H9 (cell line): ENCODE results near the gene ATXN1L. TPM values are rescaled to one million over a fixed set of nuclear protein-coding genes. Genes with fewer than 3 reads are reported as not detected.

Experiments
- DNase-seq: peaks from one replicate; pipeline ENCODE4 v3.0.0-alpha.2; 2017
- H2AFZ ChIP-seq: one replicate; pipeline ENCODE4 v1.6.1; 2013; ENCODE audit warnings: mild to moderate bottlenecking, low read length, control low read depth, moderate library complexity
- H2AK5ac ChIP-seq: 2 replicates; pipeline ENCODE4 v1.6.1; 2013; ENCODE audit warnings: low read length, control low read depth, mixed read lengths; ENCODE audit not compliant: insufficient read length
- H2BK120ac ChIP-seq: one replicate; pipeline ENCODE4 v1.6.1; 2013; ENCODE audit warnings: low read depth, mild to moderate bottlenecking, low read length, control low read depth, inconsistent platforms; ENCODE audit not compliant: poor library complexity, severe bottlenecking
- H2BK12ac ChIP-seq: 2 replicates; pipeline ENCODE4 v1.6.1; 2013; ENCODE audit warnings: low read length, control low read depth, mixed read lengths, low read depth; ENCODE audit not compliant: insufficient read length
- H2BK15ac ChIP-seq: 2 replicates; pipeline ENCODE4 v1.6.1; 2013; ENCODE audit warnings: low read depth, low read length, control low read depth
- H2BK20ac ChIP-seq: one replicate; pipeline ENCODE4 v1.6.1; 2013; ENCODE audit warnings: low read depth, mild to moderate bottlenecking, low read length, control low read depth, inconsistent platforms; ENCODE audit not compliant: poor library complexity, severe bottlenecking
- H2BK5ac ChIP-seq: 2 replicates; pipeline ENCODE4 v1.6.1; 2013; ENCODE audit warnings: low read length, control low read depth, mixed read lengths; ENCODE audit not compliant: insufficient read length
- H3K14ac ChIP-seq: 2 replicates; pipeline ENCODE4 v1.6.1; 2013; ENCODE audit warnings: low read length, control low read depth; ENCODE audit not compliant: insufficient read depth
- H3K18ac ChIP-seq: 2 replicates; pipeline ENCODE4 v1.6.1; 2013; ENCODE audit warnings: low read depth, mild to moderate bottlenecking, mixed read lengths, low read length, control low read depth; ENCODE audit not compliant: insufficient read length
- H3K23ac ChIP-seq: 2 replicates; pipeline ENCODE4 v1.6.1; 2013; ENCODE audit warnings: low read length, control low read depth, mixed read lengths, low read depth; ENCODE audit not compliant: insufficient read length
- H3K23me2 ChIP-seq: 2 replicates; pipeline ENCODE4 v1.6.1; 2013; ENCODE audit warnings: low read depth, mild to moderate bottlenecking, mixed read lengths, low read length, control low read depth; ENCODE audit not compliant: insufficient read length, poor library complexity, severe bottlenecking
- H3K27ac ChIP-seq: 2 replicates; pipeline ENCODE4 v1.5.1; 2013; ENCODE audit warnings: low read length, control low read depth, mixed read lengths, low read depth; ENCODE audit not compliant: insufficient read length
- H3K27me3 ChIP-seq: 2 replicates; pipeline ENCODE4 v1.6.1; 2013; ENCODE audit warnings: low read length, control low read depth, inconsistent platforms; ENCODE audit not compliant: insufficient read depth
- H3K4ac ChIP-seq: 2 replicates; pipeline ENCODE4 v1.6.1; 2013; ENCODE audit warnings: low read depth, mild to moderate bottlenecking, control low read depth, inconsistent platforms, low read length, moderate library complexity
- H3K4me1 ChIP-seq: 2 replicates; pipeline ENCODE4 v1.6.1; 2013; ENCODE audit warnings: low read length, control low read depth, inconsistent platforms; ENCODE audit not compliant: insufficient read depth
- H3K4me2 ChIP-seq: 2 replicates; pipeline ENCODE4 v1.6.1; 2013; ENCODE audit warnings: low read length, control low read depth, mixed read lengths; ENCODE audit not compliant: insufficient read length, insufficient read depth
- H3K56ac ChIP-seq: 2 replicates; pipeline ENCODE4 v1.6.1; 2013; ENCODE audit warnings: low read depth, mild to moderate bottlenecking, mixed read lengths, low read length, control low read depth; ENCODE audit not compliant: insufficient read length
- H3K79me1 ChIP-seq: 2 replicates; pipeline ENCODE4 v1.6.1; 2013; ENCODE audit warnings: low read depth, mild to moderate bottlenecking, moderate library complexity, low read length, control low read depth, inconsistent platforms; ENCODE audit not compliant: insufficient read depth, poor library complexity, severe bottlenecking
- H3K79me2 ChIP-seq: 2 replicates; pipeline ENCODE4 v1.6.1; 2013; ENCODE audit warnings: low read length, control low read depth, inconsistent platforms; ENCODE audit not compliant: insufficient read depth
- H3K9ac ChIP-seq: 2 replicates; pipeline ENCODE4 v1.6.1; 2013; ENCODE audit warnings: low read length, control low read depth, mixed read lengths; ENCODE audit not compliant: insufficient read length; ENCODE audit errors: extremely low read depth
- H3K9me3 ChIP-seq: one replicate; pipeline ENCODE4 v1.6.1; 2013; ENCODE audit warnings: low read depth, low read length, inconsistent platforms; ENCODE audit not compliant: control insufficient read depth
- H3T11ph ChIP-seq: one replicate; pipeline ENCODE4 v1.6.1; 2013; ENCODE audit warnings: mild to moderate bottlenecking, low read length, control low read depth, inconsistent platforms
- H4K20me1 ChIP-seq: one replicate; pipeline ENCODE4 v1.6.1; 2013; ENCODE audit not compliant: control insufficient read depth, insufficient read length, insufficient read depth
- H4K5ac ChIP-seq: 2 replicates; pipeline ENCODE4 v1.6.1; 2013; ENCODE audit warnings: low read depth, mild to moderate bottlenecking, mixed read lengths, low read length, control low read depth; ENCODE audit not compliant: insufficient read length
- H4K8ac ChIP-seq: replicated peaks from 2 replicates; pipeline ENCODE4 v1.6.1; 2013; ENCODE audit warnings: low read length, control low read depth, mixed read lengths, low read depth; ENCODE audit not compliant: insufficient read length
- H4K91ac ChIP-seq: 2 replicates; pipeline ENCODE4 v1.6.1; 2013; ENCODE audit warnings: low read depth, mild to moderate bottlenecking, moderate library complexity, mixed read lengths, low read length, control low read depth; ENCODE audit not compliant: insufficient read length
- H3K27ac Mint-ChIP-seq, 3 experiments: 2 replicates in 2 of 3; 3 replicates in 1 of 3; pipeline ENCODE4 v1.8.0; 2020 to 2021; ENCODE audit warnings: mixed read lengths in 3 of 3, mild to moderate bottlenecking in 1 of 3, moderate library complexity in 1 of 3
- H3K27me3 Mint-ChIP-seq: 2 replicates; pipeline ENCODE4 v1.8.0; 2021; ENCODE audit warnings: low read depth, mild to moderate bottlenecking, moderate library complexity, mixed read lengths
- H3K36me3 Mint-ChIP-seq, 3 experiments: 2 replicates in 2 of 3; 3 replicates in 1 of 3; pipeline ENCODE4 v1.8.0; 2020 to 2021; ENCODE audit warnings: low read depth in 3 of 3, mixed read lengths in 3 of 3; ENCODE audit not compliant: insufficient read depth in 1 of 3
- H3K4me1 Mint-ChIP-seq, 2 experiments: 2 replicates each; pipeline ENCODE4 v1.8.0; 2020; ENCODE audit warnings: mixed read lengths in 2 of 2
- H3K4me3 Mint-ChIP-seq, 2 experiments: 2 replicates in 1 of 2; 3 replicates in 1 of 2; pipeline ENCODE4 v1.8.0; 2020 to 2021; ENCODE audit warnings: mild to moderate bottlenecking in 2 of 2, mixed read lengths in 2 of 2, moderate library complexity in 1 of 2
- H3K9me3 Mint-ChIP-seq, 2 experiments: 2 replicates in 1 of 2; 3 replicates in 1 of 2; pipeline ENCODE4 v1.8.0; 2020; ENCODE audit warnings: mild to moderate bottlenecking in 2 of 2, mixed read lengths in 2 of 2, moderate library complexity in 1 of 2
- CTCF ChIP-seq: fragments of 200-600 bp; sonication (generic); conservative IDR thresholded peaks from 3 replicates; pipeline ENCODE4 v1.8.0; 2021; ENCODE audit warnings: antibody characterized with exemption, mild to moderate bottlenecking
- WGBS: extraction: QIAGEN DNeasy Blood & Tissue Kit; methylation state at CpG from one replicate; pipeline ENCODE4 v1.1.7; 2013; ENCODE audit warnings: missing lambda C conversion rate, low lambda C conversion rate, mixed read lengths; ENCODE audit not compliant: insufficient read length; ENCODE audit errors: extremely low coverage; 5-methylcytosine and 5-hydroxymethylcytosine counted together
- total RNA-seq: library from RNA; stranded (reverse); gene quantifications from 2 replicates; pipeline ENCODE4 v1.2.1, GENCODE V29; 2021

ATXN1L gene
- total RNA-seq, 1 experiment from 2014 or later = 30.3 TPM

GRCh38 chr16:71873199-71873598 lies 27.4 kb downstream of the ATXN1L start:
- DNase-seq = no peak
- Histone ChIP-seq H4K20me1 (no peaks in the 10 kb centered on the region), H3K23ac (no peak overlapping the region), H3K9me3 (no peaks in the 10 kb centered on the region), H2AK5ac (no peak overlapping the region), H3K4me2 (no peak overlapping the region), H3K79me1 (no peaks in the 10 kb centered on the region), H3K9ac (no peak overlapping the region), H2BK15ac (no peak overlapping the region), H2BK20ac (no peak overlapping the region), H2AFZ (no peak overlapping the region), H3K4ac (no peak overlapping the region), H3K18ac (no peak overlapping the region), H3K27me3 (no peaks in the 10 kb centered on the region), H4K8ac (no peak overlapping the region), H3K23me2 (no peaks in the 10 kb centered on the region), H4K5ac (no peak overlapping the region), H3K27ac (no peak overlapping the region), H2BK5ac (no peak overlapping the region), H2BK120ac (no peak overlapping the region), H2BK12ac (no peak overlapping the region), H3K79me2 (no peaks in the 10 kb centered on the region), H3K4me1 (no peaks in the 10 kb centered on the region), H3K14ac (no peak overlapping the region), H3T11ph (no peak overlapping the region), H3K56ac (no peak overlapping the region), H4K91ac (no peak overlapping the region)
- no peak overlapping the region for H3K4me3 Mint-ChIP-seq
- peaks cover 9 to 43% (median 31%) of the 10 kb centered on the region in 3 experiments for H3K36me3 Mint-ChIP-seq
- H3K27ac Mint-ChIP-seq = peak overlapping the region in 1 of 3 experiments; percentile 9; a peak in 1 of 7 replicates
- H3K27me3 Mint-ChIP-seq = no peaks in the 10 kb centered on the region
- H3K4me1 Mint-ChIP-seq = peaks cover 3 to 4% of the 10 kb centered on the region in 2 experiments; a peak in 2 of 4 replicates
- no CpG with 5 or more reads among the region's 4 CpGs for WGBS
- no peaks in the 10 kb centered on the region for H3K9me3 Mint-ChIP-seq
- TF ChIP-seq CTCF = no peak
